Measurements from ENCODE around the gene SLC15A4.

DNA sequence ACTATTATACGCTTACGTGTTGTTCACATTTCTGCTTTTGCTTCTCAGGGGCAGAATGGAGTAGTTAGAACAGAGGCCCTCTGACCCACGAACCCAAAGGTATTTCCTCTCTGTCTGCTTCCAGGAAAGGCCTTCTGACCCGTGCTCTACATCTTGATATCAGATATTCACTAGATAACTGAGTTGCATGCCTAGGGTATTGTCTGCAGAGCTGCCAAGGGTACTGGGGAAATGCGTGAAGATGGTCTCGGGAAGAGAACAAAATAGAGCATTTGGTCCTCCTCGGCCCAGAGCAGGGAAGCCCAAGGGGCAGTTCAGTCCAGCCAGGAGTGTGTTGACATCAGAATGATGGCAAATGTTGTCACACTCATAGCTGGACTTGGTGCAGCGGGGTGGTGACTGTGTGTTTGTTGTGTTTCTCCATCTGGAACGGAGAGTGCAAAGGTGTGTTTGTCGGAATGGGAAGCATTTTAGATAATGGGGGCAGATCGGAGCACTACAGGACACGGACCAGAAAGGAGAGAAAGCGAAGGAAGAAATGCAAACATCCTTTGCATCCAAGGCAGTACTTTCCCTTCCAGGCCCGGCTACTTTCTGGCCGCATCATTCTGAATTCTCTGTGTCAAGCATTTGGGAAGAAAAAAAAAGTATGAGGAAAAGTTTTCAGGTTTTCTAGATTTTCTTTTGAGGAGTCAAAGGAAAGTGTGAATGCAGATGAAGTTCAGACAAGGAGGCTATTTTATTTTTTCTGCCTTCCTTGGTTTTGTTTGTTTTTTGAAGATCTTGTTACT lies 37.7 kb upstream of the SLC15A4 start:
- TF ChIP-seq, protein P1, sequence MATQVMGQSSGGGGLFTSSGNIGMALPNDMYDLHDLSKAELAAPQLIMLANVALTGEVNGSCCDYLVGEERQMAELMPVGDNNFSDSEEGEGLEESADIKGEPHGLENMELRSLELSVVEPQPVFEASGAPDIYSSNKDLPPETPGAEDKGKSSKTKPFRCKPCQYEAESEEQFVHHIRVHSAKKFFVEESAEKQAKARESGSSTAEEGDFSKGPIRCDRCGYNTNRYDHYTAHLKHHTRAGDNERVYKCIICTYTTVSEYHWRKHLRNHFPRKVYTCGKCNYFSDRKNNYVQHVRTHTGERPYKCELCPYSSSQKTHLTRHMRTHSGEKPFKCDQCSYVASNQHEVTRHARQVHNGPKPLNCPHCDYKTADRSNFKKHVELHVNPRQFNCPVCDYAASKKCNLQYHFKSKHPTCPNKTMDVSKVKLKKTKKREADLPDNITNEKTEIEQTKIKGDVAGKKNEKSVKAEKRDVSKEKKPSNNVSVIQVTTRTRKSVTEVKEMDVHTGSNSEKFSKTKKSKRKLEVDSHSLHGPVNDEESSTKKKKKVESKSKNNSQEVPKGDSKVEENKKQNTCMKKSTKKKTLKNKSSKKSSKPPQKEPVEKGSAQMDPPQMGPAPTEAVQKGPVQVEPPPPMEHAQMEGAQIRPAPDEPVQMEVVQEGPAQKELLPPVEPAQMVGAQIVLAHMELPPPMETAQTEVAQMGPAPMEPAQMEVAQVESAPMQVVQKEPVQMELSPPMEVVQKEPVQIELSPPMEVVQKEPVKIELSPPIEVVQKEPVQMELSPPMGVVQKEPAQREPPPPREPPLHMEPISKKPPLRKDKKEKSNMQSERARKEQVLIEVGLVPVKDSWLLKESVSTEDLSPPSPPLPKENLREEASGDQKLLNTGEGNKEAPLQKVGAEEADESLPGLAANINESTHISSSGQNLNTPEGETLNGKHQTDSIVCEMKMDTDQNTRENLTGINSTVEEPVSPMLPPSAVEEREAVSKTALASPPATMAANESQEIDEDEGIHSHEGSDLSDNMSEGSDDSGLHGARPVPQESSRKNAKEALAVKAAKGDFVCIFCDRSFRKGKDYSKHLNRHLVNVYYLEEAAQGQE (IDR thresholded peaks at IDR 0.05; ENCODE audit: low read depth) = no peak
- TF ChIP-seq, protein P2, sequence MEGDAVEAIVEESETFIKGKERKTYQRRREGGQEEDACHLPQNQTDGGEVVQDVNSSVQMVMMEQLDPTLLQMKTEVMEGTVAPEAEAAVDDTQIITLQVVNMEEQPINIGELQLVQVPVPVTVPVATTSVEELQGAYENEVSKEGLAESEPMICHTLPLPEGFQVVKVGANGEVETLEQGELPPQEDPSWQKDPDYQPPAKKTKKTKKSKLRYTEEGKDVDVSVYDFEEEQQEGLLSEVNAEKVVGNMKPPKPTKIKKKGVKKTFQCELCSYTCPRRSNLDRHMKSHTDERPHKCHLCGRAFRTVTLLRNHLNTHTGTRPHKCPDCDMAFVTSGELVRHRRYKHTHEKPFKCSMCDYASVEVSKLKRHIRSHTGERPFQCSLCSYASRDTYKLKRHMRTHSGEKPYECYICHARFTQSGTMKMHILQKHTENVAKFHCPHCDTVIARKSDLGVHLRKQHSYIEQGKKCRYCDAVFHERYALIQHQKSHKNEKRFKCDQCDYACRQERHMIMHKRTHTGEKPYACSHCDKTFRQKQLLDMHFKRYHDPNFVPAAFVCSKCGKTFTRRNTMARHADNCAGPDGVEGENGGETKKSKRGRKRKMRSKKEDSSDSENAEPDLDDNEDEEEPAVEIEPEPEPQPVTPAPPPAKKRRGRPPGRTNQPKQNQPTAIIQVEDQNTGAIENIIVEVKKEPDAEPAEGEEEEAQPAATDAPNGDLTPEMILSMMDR (IDR thresholded peaks at IDR 0.05 in 2 of 3, conservative IDR thresholded peaks at IDR 0.05 in 1 of 3; ENCODE audit: borderline replicate concordance in 1 of 3, insufficient read depth in 1 of 3, low read depth in 2 of 3, low read length in 2 of 3) = no peak
